IPS DF 19.7 (cell line): ENCODE results near the gene MAIP1.

Experiments used
- DNase-seq: peaks from one replicate; pipeline ENCODE4 v3.0.0-alpha.2; 2013; ENCODE audit warnings: low read depth, low spot score

The MAIP1 gene

GRCh38 chr2:199988151-199988550 lies 32.8 kb downstream of the MAIP1 start:
- no peak for DNase-seq

DNA sequence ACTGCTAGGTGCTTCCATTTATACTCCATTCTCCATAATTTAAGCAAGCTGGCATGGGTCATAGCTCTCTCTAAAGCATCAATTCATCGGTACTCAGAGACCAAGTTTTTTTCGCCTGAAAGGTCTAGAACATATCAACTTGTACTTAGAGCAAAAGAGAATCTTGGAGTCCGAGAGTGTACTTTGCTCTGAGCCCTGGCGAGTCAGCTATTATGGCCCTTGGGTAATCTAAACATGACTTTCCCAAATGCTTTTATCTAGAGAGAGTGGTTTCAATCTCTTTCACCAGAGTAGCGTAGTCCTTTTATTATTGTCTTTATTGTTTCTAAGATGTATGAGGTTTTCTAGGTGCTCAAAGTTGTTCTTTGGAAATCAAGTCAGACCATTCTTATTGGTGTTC lies 34.4 kb downstream of the MAIP1 start:
- no peak for DNase-seq

DNA sequence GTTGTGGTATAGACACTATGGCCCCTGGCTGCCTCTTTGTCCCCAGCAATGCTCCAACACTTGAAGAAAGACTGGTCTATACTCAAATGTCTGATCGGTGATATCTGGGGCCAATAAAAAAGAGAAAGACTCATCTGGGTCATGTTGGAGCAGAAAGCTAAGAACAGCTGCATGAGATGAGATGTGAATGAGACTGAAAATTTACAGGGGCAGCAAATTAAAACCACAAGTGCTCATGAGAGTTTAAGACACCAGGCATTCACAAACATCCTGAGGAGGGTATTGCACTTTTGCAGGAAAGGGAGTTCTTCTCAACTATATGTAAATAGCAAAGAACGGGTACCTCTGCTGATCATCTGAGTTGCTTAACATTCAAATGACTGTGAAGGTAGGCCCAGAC lies 36.3 kb downstream of the MAIP1 start:
- DNase-seq: no peak

DNA sequence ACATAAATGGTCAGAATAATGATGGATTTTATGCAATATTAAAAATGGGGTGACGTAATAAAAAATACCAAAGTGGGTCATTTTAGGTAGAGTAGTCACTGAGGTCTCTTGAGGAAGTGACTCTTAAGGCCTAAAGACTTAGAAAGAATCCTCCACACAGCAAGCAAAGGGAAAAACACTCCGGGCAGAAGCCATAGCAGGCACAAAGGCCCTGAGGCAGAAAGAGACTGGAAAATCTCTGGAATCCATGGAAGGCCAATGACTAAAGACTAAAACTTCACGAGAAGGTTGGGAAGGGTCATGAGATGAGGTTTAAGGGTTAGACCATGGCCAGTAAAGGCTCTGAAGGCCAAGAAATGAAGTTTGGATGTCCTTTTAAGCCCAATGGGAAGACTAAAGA lies 36.9 kb downstream of the MAIP1 start:
- no peak for DNase-seq

GRCh38 chr2:199994371-199994770 lies 39.0 kb downstream of the MAIP1 start:
- DNase-seq: no peak

GRCh38 chr2:199994896-199995295 lies 39.5 kb downstream of the MAIP1 start:
- DNase-seq: no peak

GRCh38 chr2:199997296-199997695 lies 41.9 kb downstream of the MAIP1 start:
- DNase-seq: no peak

DNA sequence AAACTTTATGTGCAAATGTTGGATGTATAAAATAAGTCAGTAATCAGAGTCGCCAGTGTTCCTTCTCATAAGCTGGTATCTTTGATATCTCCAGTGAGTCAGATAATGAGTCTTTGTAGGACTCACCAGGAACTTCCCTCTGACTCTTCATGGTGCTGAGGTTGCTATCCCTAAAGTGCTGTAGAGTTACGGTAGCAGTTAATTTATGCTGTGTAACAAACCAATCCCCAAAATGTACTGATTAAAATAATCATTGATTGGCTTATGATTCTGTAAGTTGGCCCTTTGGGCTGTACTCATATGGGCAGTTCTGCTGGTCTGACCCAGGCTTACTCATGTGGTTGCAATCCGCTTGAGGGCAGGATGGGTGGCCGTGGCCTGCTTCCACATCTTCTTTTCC lies 43.8 kb downstream of the MAIP1 start:
- DNase-seq: no peak

- DNase-seq: no peak
Observed at GRCh38 chr2:200000444-200001163, 45.2 kb downstream of the MAIP1 start.

GRCh38 chr2:200003444-200003843 lies 48.1 kb downstream of the MAIP1 start:
- DNase-seq: no peak

- no peak for DNase-seq
Observed at GRCh38 chr2:200005675-200006074, 50.3 kb downstream of the MAIP1 start.

DNA sequence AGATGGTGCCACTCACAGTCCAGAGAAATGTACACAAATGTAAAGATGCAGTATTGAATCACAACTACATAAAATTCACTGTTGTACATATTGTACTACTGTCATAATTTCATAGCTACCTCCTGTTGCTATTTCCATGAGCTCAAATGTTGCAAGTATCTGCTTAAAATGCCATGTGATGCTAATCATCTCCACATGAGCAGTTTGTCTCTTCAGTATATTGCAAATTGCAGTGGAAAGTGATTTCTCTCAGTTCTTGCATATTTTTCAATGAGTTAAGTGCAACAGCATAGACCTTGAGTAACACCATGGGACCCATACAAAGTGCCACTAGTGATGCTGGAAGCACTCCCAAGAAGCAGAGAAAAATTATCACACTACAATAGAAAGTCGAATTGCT lies 51.9 kb downstream of the MAIP1 start:
- DNase-seq: no peak

DNA sequence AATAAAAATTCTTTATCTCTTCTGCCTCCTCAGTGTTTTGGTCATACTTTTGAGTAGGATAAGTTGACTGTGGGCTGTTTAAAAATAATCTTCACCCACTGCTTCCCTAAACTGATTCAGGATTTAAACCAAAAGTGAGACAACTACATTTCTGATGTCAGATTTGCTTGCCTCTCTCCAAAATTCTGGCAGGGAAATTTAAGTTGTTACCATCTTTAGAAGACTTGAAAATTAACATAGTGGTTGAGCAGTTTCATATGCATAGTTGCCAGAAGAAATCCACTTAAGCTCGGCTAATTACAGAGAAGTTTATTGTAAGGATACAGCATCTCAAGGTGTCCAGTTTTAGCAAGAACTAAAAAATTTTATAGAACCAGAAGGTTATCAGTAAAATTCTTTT lies 57.0 kb downstream of the MAIP1 start:
- no peak for DNase-seq
